Fibroblast of lung (primary cell): ENCODE data around the gene NEK6.

Source experiments
- EZH2 ChIP-seq: IDR thresholded peaks from 2 replicates; pipeline ENCODE4 v1.5.1; 2012; ENCODE audit warnings: low read length, control low read depth, mild to moderate bottlenecking; ENCODE audit errors: missing control alignments
- TF ChIP-seq, protein P1 (sequence below), 2 donors: IDR thresholded peaks in 1 of 2; conservative IDR thresholded peaks in 1 of 2; 1 replicate in 1 of 2; 2 replicates in 1 of 2; pipeline ENCODE4 v1.5.1; 2011 to 2012; ENCODE audit warnings: low read length in 2 of 2, control low read depth in 1 of 2, inconsistent platforms in 1 of 2, low read depth in 1 of 2, mild to moderate bottlenecking in 1 of 2

- TF ChIP-seq, protein P1, sequence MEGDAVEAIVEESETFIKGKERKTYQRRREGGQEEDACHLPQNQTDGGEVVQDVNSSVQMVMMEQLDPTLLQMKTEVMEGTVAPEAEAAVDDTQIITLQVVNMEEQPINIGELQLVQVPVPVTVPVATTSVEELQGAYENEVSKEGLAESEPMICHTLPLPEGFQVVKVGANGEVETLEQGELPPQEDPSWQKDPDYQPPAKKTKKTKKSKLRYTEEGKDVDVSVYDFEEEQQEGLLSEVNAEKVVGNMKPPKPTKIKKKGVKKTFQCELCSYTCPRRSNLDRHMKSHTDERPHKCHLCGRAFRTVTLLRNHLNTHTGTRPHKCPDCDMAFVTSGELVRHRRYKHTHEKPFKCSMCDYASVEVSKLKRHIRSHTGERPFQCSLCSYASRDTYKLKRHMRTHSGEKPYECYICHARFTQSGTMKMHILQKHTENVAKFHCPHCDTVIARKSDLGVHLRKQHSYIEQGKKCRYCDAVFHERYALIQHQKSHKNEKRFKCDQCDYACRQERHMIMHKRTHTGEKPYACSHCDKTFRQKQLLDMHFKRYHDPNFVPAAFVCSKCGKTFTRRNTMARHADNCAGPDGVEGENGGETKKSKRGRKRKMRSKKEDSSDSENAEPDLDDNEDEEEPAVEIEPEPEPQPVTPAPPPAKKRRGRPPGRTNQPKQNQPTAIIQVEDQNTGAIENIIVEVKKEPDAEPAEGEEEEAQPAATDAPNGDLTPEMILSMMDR (conservative IDR thresholded peaks at IDR 0.05 in 1 of 2, IDR thresholded peaks at IDR 0.05 in 1 of 2; ENCODE audit: low read depth in 1 of 2, low read length in 2 of 2), result peak; percentile 15 to 43
- no peak for TF ChIP-seq EZH2
Measured at GRCh38 chr9:124399323-124399967, 141.7 kb downstream of the NEK6 start.
